NCI-H345 treated with DMSO at 0.1 percent for 48 hours (cell line): Measurements from ENCODE around the gene MACF1.
"Not testable (repeated sequence)": the region's sequence is repeated elsewhere in the genome, so short reads cannot be mapped to it uniquely, and the experiment has no call there.

Source experiments
- DNase-seq: peaks from one replicate; lab custom pipeline; 2025; ENCODE audit not compliant: unreplicated experiment; lab: John Stamatoyannopoulos, UW

Gene MACF1

GRCh38 chr1:39204441-39205081, at the start of gene MACF1:
TSS of gene MACF1 (plus strand) at chr1:39204695. CDS start at chr1:39205023, 328 bp downstream.
- no peak for DNase-seq

GRCh38 chr1:39157304-39157703, 47.2 kb upstream of the MACF1 start:
- no peak for DNase-seq

- DNase-seq = no peak
Observed at GRCh38 chr1:39158327-39159086, 46.0 kb upstream of the MACF1 start.

GRCh38 chr1:39159224-39160036, 45.1 kb upstream of the MACF1 start:
- no peak for DNase-seq

- DNase-seq = no peak
Observed at GRCh38 chr1:39160703-39161102, 43.8 kb upstream of the MACF1 start.

- DNase-seq = not testable (repeated sequence)
Observed at GRCh38 chr1:39161811-39162210, 42.7 kb upstream of the MACF1 start.

- no peak for DNase-seq
Observed at GRCh38 chr1:39163469-39163868, 41.0 kb upstream of the MACF1 start.

- no peak for DNase-seq
Observed at GRCh38 chr1:39164256-39164655, 40.2 kb upstream of the MACF1 start.

- DNase-seq = no peak
Observed at GRCh38 chr1:39165049-39165448, 39.4 kb upstream of the MACF1 start.

- no peak for DNase-seq
Observed at GRCh38 chr1:39165488-39165887, 39.0 kb upstream of the MACF1 start.

GRCh38 chr1:39167632-39168209, 36.8 kb upstream of the MACF1 start:
- no peak for DNase-seq

- no peak for DNase-seq
Observed at GRCh38 chr1:39168301-39169080, 36.0 kb upstream of the MACF1 start.

GRCh38 chr1:39170731-39171667, 33.5 kb upstream of the MACF1 start:
- peak; percentile 46 for DNase-seq

GRCh38 chr1:39173119-39173994, 31.1 kb upstream of the MACF1 start:
- no peak for DNase-seq

- no peak for DNase-seq
Observed at GRCh38 chr1:39173995-39174380, 30.5 kb upstream of the MACF1 start.

GRCh38 chr1:39174390-39175081, 30.0 kb upstream of the MACF1 start:
- DNase-seq = no peak

- DNase-seq = no peak
Observed at GRCh38 chr1:39177706-39178105, 26.8 kb upstream of the MACF1 start.
